Mononuclear cell (primary cell): ENCODE measurements around the gene CANT1. TPM values are rescaled to one million over a fixed set of nuclear protein-coding genes. Genes with fewer than 3 reads are reported as not detected.
"Not testable (repeated sequence)": the region's sequence is repeated elsewhere in the genome, so short reads cannot be mapped to it uniquely, and the experiment has no call there.

Experiments
- H3K27me3 ChIP-seq: 2 replicates; pipeline ENCODE4 v1.6.0; 2011; ENCODE audit warnings: low read length, control low read depth; ENCODE audit not compliant: insufficient read depth
- H3K4me1 ChIP-seq: 2 replicates; pipeline ENCODE4 v1.5.1; 2011; ENCODE audit warnings: mild to moderate bottlenecking, low read length, control low read depth; ENCODE audit not compliant: insufficient read depth
- H3K4me3 ChIP-seq: 2 replicates; pipeline ENCODE4 v1.5.1; 2011; ENCODE audit warnings: mild to moderate bottlenecking, low read length, moderate library complexity
- H3K9me3 ChIP-seq: 2 replicates; pipeline ENCODE4 v1.5.1; 2011; ENCODE audit warnings: low read depth, mild to moderate bottlenecking, control low read depth, low read length
- total RNA-seq: library from RNA; depleted of rRNA; stranded (reverse); fragments of >200 nt; gene quantifications from one replicate; pipeline ENCODE4 v1.2.3, GENCODE V29; 2012

The CANT1 gene
- total RNA-seq, 1 donor: 28.1 TPM

DNA sequence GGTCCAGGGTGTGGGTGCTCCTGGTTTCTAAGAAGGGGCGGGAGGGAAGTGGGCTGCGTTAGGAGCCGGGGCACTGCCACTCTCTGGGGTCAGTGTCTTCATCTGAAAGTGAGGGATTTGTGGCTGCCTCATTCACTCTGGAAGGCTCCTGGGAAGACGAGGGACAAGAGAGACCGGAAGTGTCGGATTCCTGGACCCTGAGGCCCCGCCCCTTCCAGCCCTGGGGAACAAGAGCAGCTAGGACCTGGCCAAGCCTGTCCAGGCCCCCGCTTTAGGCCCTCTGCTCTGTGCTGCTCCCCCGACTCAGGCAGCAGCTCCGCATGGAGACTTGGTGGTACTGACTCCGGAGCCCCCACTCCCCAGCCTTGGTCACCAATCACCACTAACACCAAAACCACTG is 36.4 kb downstream of the CANT1 start:
- Histone ChIP-seq H3K4me3 (no peak overlapping the region), H3K27me3 (no peaks in the 10 kb centered on the region), H3K9me3 (no peaks in the 10 kb centered on the region), H3K4me1 (no peaks in the 10 kb centered on the region)

DNA sequence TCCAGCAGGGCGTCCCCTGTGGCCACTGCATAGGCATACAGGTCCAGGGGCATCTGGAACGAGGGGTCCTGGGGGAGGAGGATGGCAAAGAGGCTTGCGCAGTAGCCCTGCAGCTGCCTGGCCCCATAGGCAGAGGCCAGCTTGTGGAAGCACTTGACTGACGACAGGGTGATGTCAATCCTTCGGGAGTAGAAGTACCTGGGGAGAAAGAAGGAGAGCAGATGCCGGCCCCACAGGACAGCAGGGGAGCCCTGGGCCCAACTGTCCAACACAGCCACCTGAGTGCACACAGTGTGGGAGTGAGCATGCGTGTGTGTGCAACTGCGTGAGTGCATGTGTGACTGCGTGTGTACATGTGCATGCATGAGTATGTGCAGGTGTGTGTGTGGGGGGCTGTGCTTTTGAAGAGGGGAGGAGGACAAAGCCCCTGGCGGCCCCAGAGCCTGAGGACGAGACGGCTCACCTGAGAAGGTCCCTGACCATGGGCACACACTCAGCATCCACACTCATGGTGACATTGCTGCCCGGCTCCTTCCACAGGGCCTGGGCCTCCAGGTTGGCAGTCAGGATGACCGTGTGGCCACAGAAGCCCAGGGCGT is 37.0 kb downstream of the CANT1 start:
- no peaks in the 10 kb centered on the region for H3K27me3 ChIP-seq
- H3K9me3 ChIP-seq: no peaks in the 10 kb centered on the region
- no peaks in the 10 kb centered on the region for H3K4me1 ChIP-seq
- no peak overlapping the region for H3K4me3 ChIP-seq

DNA sequence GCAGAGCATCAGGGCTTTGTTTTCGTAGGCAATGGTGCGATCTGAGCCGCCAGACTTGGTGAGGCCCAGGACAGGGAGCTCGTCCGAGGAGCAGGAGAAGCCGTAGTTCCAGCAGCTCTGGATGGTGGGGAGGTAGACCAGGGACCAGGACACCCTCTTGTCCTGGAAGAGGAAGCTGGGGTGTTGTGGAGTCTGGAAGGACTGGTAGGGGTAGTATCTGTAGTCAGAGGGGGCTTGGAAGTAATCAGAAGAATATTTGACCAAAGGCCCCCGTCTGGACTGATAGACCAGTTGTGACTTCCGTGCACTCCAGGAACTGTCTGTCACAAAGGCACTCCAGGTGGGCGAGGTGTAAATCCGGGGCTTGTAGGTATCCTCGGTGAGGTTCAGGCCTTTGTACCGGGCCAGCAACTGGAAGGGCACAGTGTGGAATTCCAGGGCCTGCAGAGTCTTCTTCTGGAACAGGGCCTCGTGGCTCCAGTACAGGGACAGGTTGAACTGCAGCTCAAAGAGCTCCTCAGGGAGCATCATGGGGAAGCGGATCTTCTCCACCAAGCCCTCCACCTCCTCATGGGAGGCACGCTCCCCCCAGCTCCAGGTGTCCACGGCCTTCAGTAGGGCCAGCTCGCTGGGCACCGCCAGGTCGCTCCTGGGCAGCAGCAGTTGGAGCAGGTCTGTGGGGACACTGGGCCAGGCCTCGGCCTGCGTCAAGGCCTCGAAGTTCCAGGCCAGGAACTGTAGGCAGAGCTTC is 37.6 kb downstream of the CANT1 start:
- H3K27me3 ChIP-seq: no peaks in the 10 kb centered on the region
- H3K4me3 ChIP-seq: no peak overlapping the region
- no peaks in the 10 kb centered on the region for H3K4me1 ChIP-seq
- no peaks in the 10 kb centered on the region for H3K9me3 ChIP-seq

DNA sequence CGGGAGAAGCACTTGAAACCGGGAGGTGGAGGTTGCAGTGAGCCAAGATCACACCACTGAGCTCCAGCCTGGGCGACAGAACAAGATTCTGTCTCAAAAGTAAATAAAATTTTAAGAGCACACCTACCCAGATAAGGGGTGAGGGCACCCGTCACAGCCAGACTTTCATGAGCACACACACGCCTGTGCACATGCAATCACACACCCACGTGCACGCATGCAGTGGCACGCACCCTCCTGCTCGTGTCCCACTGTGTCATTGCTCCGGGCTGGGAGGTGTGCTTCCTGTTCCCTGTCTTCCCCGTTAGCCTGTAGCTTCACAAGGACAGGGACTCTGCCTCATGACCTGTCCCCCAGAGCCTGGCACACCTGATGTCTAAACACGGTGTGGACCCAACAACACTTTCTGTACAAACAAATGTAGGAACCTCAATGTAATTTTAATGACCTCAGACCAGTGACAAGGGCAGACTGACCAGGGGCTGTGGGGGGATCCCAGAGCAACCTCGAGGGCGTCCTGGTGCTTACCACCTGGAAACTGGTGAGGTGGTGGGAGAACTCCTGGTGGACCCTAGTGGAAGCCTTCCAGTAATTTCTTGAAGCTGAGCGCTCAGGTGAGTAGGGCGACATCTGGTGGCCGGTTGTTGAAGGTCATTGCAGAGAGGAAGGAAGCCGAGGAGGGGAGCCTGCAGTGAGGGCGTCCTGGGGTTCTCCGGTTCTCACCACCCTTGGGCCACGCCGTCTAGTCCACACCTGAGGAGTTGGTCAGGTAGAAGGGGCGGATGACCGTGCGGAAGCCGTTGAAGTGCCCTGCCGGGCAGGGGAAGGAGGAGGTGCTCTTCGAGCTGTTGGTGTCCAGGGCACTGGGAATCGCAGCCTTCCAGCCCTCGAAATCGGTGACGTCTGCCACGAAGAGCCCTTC is 38.5 kb downstream of the CANT1 start:
- H3K9me3 ChIP-seq: no peaks in the 10 kb centered on the region
- no peak overlapping the region for H3K4me3 ChIP-seq
- H3K4me1 ChIP-seq: no peaks in the 10 kb centered on the region
- no peaks in the 10 kb centered on the region for H3K27me3 ChIP-seq

DNA sequence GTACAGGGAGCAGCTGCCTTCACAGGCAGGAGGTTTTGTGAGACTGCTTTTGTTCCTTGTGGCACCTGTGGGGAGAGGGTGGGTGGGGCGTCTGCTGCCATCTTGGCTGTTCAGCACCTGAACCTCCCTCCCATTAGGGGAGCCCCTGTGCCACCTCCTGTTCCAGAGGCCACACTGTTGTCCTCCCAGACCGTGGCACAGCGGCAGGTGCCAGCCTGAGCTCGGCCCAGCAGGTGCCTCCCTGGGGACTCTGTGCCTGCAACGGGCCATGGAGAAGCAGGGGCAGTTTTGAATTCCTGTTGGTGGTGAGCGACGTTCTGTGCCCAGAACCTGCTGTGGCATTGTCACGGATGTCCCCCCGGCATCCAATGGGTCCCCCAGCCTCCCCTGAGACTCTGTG is 39.7 kb downstream of the CANT1 start:
- no peaks in the 10 kb centered on the region for H3K4me1 ChIP-seq
- H3K4me3 ChIP-seq: no peak overlapping the region
- H3K9me3 ChIP-seq: no peaks in the 10 kb centered on the region
- H3K27me3 ChIP-seq: no peaks in the 10 kb centered on the region

DNA sequence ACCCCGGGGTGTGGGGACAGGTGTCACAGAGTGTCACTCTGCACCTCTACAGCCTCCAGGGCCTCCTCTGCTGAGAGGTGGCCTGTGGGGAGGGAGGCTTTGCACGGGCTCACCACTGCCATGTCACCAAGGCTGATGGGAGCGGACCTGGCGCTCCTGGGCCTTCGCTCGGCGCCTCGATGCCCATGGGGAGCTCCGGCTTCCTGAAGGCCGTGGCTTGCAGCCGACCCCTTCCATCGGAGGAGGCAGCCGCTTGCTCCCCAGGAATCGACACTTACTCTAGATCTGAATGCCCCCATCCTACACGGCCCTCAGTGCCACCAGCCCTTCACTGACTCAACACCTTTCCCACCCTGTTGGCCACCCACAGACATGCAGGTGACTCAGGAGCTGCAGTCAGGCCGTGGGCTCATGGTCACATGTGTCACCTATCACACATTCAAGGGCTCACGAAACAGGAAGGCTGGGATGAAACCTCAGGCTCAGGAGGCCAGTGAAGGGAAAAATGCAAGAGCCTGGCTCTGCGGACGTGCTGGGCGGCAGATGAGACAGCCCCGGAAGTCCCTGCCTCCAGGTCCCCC is 41.7 kb downstream of the CANT1 start:
- Histone ChIP-seq H3K4me1 (no peaks in the 10 kb centered on the region), H3K9me3 (no peaks in the 10 kb centered on the region), H3K27me3 (no peaks in the 10 kb centered on the region), H3K4me3 (no peak overlapping the region)

DNA sequence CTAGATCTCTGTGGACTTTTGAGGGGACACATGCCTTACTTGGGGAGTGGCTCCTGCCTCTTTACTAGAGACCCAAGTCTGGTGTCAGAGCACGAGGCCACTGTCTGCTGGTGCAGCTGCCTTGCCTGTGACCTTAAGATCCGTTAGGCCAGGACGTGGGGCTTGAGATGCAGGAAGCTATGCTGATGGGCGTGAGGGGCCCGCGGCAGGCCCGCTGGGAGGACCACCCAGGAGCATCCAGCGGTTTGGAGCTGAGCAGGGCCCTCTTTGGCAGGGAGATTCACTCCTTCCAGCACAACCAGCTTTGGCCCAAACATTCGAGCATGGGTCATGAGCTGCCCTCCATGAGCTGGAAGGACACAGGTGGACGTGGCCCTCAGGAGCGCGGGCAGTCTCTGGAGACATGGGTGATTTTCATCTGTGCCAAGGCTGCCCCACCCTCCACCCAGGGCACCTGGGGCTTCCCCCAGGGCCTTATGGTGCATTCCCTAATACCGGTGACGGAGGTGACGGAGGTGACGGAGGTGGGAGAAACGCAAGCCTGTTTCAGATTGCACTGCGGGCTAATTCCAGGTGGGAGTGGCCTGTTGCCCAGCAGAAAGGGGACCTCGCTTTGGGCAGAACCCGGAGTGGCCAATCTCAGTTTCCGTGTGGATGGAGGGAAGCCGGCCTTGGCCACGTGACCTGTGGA is 42.5 kb downstream of the CANT1 start:
- no peak overlapping the region for H3K4me3 ChIP-seq
- H3K9me3 ChIP-seq: no peaks in the 10 kb centered on the region
- H3K27me3 ChIP-seq: no peaks in the 10 kb centered on the region
- no peaks in the 10 kb centered on the region for H3K4me1 ChIP-seq

DNA sequence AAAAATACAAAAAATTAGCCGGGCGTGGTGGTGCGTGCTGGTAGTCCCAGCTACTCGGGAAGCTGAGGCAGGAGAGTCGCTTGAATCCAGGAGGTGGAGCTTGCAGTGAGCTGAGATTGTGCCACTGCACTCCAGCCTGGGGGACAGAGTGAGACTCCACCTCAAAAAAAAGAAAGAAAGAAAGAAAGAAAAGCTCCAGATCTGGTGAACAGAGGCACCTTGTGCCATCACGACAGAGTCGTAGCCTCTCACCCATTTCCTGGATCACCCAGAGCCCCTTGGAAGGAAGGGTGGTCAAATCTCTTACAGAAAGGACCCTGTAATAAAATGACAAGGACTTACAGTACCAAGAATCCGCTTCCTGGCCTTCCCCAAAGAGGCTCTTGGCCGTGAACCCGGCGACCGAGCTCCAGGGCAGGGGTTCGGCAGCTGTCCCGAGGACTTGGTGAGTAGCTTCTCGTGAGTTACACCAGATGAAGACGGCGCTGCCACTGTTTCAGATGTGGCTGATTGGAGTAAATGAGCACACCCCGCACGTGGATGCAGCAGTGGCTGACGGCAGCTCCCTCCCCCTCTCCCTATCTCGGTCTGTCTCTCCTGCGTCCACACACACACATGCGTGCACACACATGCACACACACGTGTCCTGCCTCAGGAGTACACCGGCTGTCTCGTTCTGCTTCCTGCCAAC is 43.3 kb downstream of the CANT1 start:
- no peaks in the 10 kb centered on the region for H3K27me3 ChIP-seq
- no peaks in the 10 kb centered on the region for H3K4me1 ChIP-seq
- H3K9me3 ChIP-seq: no peaks in the 10 kb centered on the region
- no peak overlapping the region for H3K4me3 ChIP-seq

DNA sequence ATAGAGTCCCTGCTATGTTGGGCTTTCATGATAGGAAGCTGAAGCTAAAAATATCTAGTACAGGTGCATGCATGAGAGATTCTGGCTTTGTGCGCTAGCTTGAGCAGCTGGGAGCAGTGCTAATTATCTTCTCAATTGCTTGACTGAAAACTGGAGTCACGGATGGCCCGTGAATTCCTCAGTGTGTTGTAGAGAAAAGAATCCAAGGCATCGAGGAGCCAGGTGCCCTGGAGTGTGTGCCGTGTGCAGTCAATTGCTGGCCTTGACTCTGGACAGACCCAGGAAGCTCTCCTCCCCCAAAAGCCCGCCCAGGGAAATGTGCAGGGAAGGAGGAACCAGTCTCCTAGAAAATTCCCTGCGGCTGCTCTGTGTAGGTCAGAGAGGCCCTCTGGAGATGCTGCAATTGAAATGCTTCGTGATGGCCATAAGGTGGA is 44.1 kb downstream of the CANT1 start:
- no peak overlapping the region for H3K4me3 ChIP-seq
- no peaks in the 10 kb centered on the region for H3K4me1 ChIP-seq
- no peaks in the 10 kb centered on the region for H3K9me3 ChIP-seq
- no peaks in the 10 kb centered on the region for H3K27me3 ChIP-seq

DNA sequence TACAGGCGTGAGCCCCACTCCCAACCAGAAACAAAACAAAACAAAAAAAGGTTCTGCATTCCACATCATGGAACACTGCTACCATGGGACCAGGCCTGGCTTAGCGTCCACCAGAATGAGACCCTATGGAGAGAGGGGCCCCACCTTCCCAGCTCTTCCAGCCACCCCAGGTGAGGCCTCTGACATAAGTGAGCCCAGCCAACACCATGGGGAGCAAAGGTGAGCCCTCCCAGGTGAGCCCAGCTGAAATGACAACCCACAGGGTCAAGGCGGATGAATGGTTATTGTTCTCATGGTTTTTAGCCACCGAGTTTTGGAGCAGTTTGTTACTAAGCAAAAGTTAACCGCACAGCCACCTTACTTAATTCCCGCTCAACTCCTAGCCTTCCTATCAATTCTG is 46.2 kb downstream of the CANT1 start:
- H3K9me3 ChIP-seq: no peaks in the 10 kb centered on the region
- H3K4me1 ChIP-seq: no peaks in the 10 kb centered on the region
- H3K4me3 ChIP-seq: no peak overlapping the region
- no peaks in the 10 kb centered on the region for H3K27me3 ChIP-seq

DNA sequence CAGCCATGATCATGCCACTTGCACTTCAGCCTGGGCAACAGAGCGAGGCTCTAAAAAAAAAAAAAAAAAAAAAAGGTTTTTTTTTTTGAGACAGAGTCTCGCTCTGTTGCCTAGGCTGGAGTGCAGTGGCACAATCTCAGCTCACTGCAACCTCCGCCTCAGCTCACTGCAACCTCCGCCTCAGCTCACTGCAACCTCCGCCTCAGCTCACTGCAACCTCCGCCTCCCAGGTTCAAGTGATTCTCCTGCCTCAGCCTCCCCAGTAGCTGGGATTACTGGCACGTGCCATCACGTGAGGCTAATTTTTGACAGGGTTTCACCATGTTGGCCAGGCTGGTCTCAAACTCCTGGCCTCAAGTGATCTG is 46.6 kb downstream of the CANT1 start:
- H3K27me3 ChIP-seq, H3K4me1 ChIP-seq, H3K9me3 ChIP-seq, H3K4me3 ChIP-seq: not testable (repeated sequence)

DNA sequence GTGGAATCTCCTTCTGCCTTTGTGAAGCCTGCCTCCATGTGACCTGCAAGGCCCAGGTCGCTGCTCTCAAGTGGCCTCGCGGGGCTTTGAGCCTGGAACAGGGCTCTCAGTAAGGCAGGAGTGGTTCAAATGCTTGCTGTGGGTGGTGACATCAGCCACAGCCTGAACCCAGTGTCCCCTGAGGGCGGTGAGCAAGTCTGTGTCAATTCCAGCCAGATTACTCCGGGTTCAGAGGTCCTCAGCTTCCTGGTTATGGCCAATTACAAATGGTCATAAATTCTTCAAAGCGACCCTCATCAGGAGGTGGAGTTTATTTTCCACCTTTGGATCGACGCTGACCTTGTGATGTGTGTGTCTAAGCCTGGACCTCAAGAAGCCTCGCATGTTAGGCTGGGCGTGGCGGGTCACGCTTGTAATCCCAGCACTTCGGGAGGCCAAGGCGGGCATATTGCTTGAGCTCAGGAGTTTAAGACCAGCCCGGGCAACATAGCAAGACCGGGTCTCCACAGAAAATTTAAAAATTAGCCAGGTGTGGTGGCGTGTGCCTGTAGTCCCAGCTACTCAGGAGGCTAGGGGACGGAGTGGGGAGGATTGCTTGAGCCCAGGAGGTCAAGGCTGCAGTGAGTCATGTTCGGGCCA is 47.1 kb downstream of the CANT1 start:
- Histone ChIP-seq H3K27me3 (no peaks in the 10 kb centered on the region), H3K4me1 (no peaks in the 10 kb centered on the region), H3K9me3 (no peaks in the 10 kb centered on the region), H3K4me3 (no peak overlapping the region)

DNA sequence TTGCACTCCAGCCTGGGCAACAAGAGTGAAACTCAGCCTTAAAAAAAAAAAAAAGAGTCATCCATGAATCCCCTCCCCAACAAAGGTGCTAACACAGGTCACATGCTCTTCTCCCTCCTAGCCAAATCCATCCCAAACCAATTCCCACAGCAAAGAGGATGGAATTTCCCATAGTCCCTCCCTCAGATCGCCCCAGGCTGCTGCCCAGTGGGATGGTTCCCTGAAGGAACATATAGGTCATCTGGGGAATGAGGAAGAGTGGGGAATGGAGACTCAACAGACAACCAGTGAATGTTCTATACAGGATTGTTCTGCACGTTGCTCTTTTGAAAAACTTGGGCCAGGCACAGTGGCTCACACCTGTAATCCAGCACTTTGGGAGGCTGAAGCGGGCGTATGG is 48.0 kb downstream of the CANT1 start:
- no peaks in the 10 kb centered on the region for H3K4me1 ChIP-seq
- H3K9me3 ChIP-seq: no peaks in the 10 kb centered on the region
- H3K4me3 ChIP-seq: no peak overlapping the region
- no peaks in the 10 kb centered on the region for H3K27me3 ChIP-seq

DNA sequence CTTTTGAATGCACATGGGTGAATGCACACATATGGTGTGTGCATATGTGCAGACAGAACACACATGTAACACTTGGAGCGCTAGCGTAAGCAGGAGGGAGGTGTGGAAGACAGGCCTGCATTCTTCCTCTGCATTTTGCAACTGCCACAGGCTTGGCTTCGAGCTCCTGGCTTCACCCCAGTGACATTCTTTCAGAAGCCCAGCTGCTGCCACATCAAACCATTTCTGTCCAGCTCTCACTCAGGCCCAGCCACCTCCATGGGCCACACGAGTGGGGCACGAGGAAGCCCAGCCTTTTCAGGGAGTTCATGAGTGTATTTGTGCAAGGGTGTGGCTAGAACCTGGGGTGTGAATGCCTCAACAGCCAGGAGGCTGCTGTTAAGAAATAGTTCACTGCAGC is 48.6 kb downstream of the CANT1 start:
- Histone ChIP-seq H3K4me1 (no peaks in the 10 kb centered on the region), H3K27me3 (no peaks in the 10 kb centered on the region)

More for the DNA sequence above, 48.6 kb downstream of the CANT1 start:
- Histone ChIP-seq H3K4me3 (no peak overlapping the region), H3K9me3 (no peaks in the 10 kb centered on the region)
